Endothelial cell of umbilical vein (primary cell): ENCODE measurements around the gene RWDD4. TPM values are rescaled to one million over a fixed set of nuclear protein-coding genes. Genes with fewer than 3 reads are reported as not detected.

Experiments
- BruUV-seq: library from RNA; stranded (reverse); fragments of 400-500 nt; replicated peaks from 2 replicates; lab custom pipeline; 2021; lab: Mats Ljungman, UMichigan
- CTCF ChIA-PET: fragments of 300-600, 350-600 bp; sonication (Branson Sonifier 250); formaldehyde crosslinking; loops from one replicate; lab custom pipeline; 2021; ENCODE audit warnings: antibody characterized with exemption, inconsistent platforms; lab: Charles Lee
- POLR2A ChIA-PET: fragments of 300-600, 350-600 bp; sonication (Branson Sonifier 250); formaldehyde crosslinking; loops from one replicate; lab custom pipeline; 2021; ENCODE audit warnings: antibody characterized with exemption, inconsistent platforms; lab: Charles Lee
- DNase-seq: peaks from one replicate; pipeline ENCODE4 v3.0.0-alpha.2; 2011; ENCODE audit warnings: low read depth, low spot score
- FAIRE-seq: peaks from 2 replicates; lab custom pipeline; 2011; peaks lifted over from hg19 to GRCh38; lab: Jason Lieb, UNC
- H2AFZ ChIP-seq: 2 replicates; pipeline ENCODE4 v1.6.0; 2012; ENCODE audit warnings: low read depth, low read length, control low read depth, inconsistent platforms
- H3K27ac ChIP-seq: 2 replicates; pipeline ENCODE4 v1.5.1; 2011; ENCODE audit warnings: low read depth, mild to moderate bottlenecking, control low read depth, low read length, moderate library complexity; ENCODE audit not compliant: insufficient read depth
- H3K27me3 ChIP-seq, 2 experiments: 2 replicates each; pipeline versions ENCODE4 v1.6.0 to v1.6.1; 2011; ENCODE audit warnings: low read length in 2 of 2, mixed read lengths in 1 of 2; ENCODE audit not compliant: control insufficient read depth in 2 of 2, insufficient read depth in 2 of 2
- H3K36me3 ChIP-seq, 2 experiments: 2 replicates in 1 of 2; 3 replicates in 1 of 2; pipeline ENCODE4 v1.5.1; 2011; ENCODE audit warnings: low read length in 2 of 2, mild to moderate bottlenecking in 1 of 2, moderate library complexity in 1 of 2; ENCODE audit not compliant: control insufficient read depth in 2 of 2, insufficient read depth in 2 of 2; ENCODE audit errors: extremely low read depth in 1 of 2
- H3K4me1 ChIP-seq: 3 replicates; pipeline ENCODE4 v1.5.1; 2011; ENCODE audit warnings: mild to moderate bottlenecking, low read length; ENCODE audit not compliant: control insufficient read depth, insufficient read depth; ENCODE audit errors: extremely low read depth
- H3K4me2 ChIP-seq: 2 replicates; pipeline ENCODE4 v1.6.1; 2011; ENCODE audit warnings: low read length, control low read depth, mixed read lengths; ENCODE audit not compliant: insufficient read depth
- H3K4me3 ChIP-seq, 3 experiments: fragments of 200-600 bp in 1 of 3; sonication (generic), shearing (Covaris generic) in 1 of 3; replicated peaks in 1 of 3; 2 replicates each; pipeline ENCODE4 v1.5.1; 2011 to 2016; ENCODE audit warnings: control low read depth in 3 of 3, low read length in 3 of 3, mild to moderate bottlenecking in 2 of 3, inconsistent platforms in 1 of 3, low read depth in 1 of 3, moderate library complexity in 1 of 3; ENCODE audit not compliant: insufficient read depth in 1 of 3
- H3K79me2 ChIP-seq: 2 replicates; pipeline ENCODE4 v1.6.0; 2012; ENCODE audit warnings: low read length, inconsistent platforms; ENCODE audit not compliant: control insufficient read depth, insufficient read depth
- H3K9ac ChIP-seq: replicated peaks from 2 replicates; pipeline ENCODE3; 2011; ENCODE audit warnings: low read length, control low read depth; ENCODE audit not compliant: insufficient read depth; ENCODE audit errors: extremely low read depth
- H3K9me1 ChIP-seq: replicated peaks from 3 replicates; pipeline ENCODE4 v1.6.0; 2011; ENCODE audit warnings: mild to moderate bottlenecking, low read length; ENCODE audit not compliant: control insufficient read depth, insufficient read depth; ENCODE audit errors: extremely low read depth
- H3K9me3 ChIP-seq: replicated peaks from 2 replicates; pipeline ENCODE4 v1.5.1; 2012; ENCODE audit warnings: low read length, inconsistent platforms; ENCODE audit not compliant: control insufficient read depth, insufficient read depth
- H4K20me1 ChIP-seq: replicated peaks from 2 replicates; pipeline ENCODE3; 2011; ENCODE audit warnings: mild to moderate bottlenecking, low read length; ENCODE audit not compliant: control insufficient read depth, insufficient read depth; ENCODE audit errors: extremely low read depth
- CTCF ChIP-seq, 2 donors: IDR thresholded peaks; 1 replicate in 1 of 2; 2 replicates in 1 of 2; pipeline ENCODE4 v1.5.1; 2011; ENCODE audit warnings: low read length in 2 of 2, mild to moderate bottlenecking in 2 of 2, moderate library complexity in 2 of 2, control low read depth in 1 of 2, inconsistent platforms in 1 of 2, low read depth in 1 of 2; ENCODE audit not compliant: insufficient read depth in 1 of 2; ENCODE audit errors: extremely low read depth in 1 of 2
- EZH2 ChIP-seq: IDR thresholded peaks from 2 replicates; pipeline ENCODE4 v1.6.1; 2012; ENCODE audit warnings: borderline replicate concordance, low read depth, mild to moderate bottlenecking, moderate library complexity, low read length, inconsistent platforms; ENCODE audit not compliant: severe bottlenecking
- FOS ChIP-seq: IDR thresholded peaks from 2 replicates; pipeline ENCODE4 v1.6.1; 2011; ENCODE audit warnings: mild to moderate bottlenecking, low read length, moderate library complexity, borderline replicate concordance; ENCODE audit not compliant: insufficient read depth
- GATA2 ChIP-seq: IDR thresholded peaks from 2 replicates; pipeline ENCODE4 v1.7.0; 2011; ENCODE audit warnings: low read depth, mild to moderate bottlenecking, moderate library complexity, mixed read lengths, low read length; ENCODE audit not compliant: insufficient read length, insufficient read depth
- JUN ChIP-seq: IDR thresholded peaks from 2 replicates; pipeline ENCODE4 v1.6.1; 2011; ENCODE audit warnings: borderline replicate concordance, low read depth; ENCODE audit not compliant: insufficient read length, insufficient read depth
- MAX ChIP-seq: IDR thresholded peaks from 2 replicates; pipeline ENCODE4 v1.6.1; 2011; ENCODE audit not compliant: insufficient read depth, insufficient read length
- MYC ChIP-seq: IDR thresholded peaks from one replicate; pipeline ENCODE4 v1.6.1; 2011; ENCODE audit warnings: mild to moderate bottlenecking, low read depth, low read length
- POLR2A ChIP-seq: IDR thresholded peaks from 2 replicates; pipeline ENCODE4 v1.6.1; 2012; ENCODE audit warnings: low read depth, mild to moderate bottlenecking, control low read depth, low read length
- POLR2AphosphoS5 ChIP-seq: IDR thresholded peaks from 2 replicates; pipeline ENCODE4 v1.6.1; 2012; ENCODE audit warnings: low read depth, mild to moderate bottlenecking, control low read depth, low read length, moderate library complexity; ENCODE audit not compliant: insufficient read depth
- dilution Hi-C: fragments of 300-500 bp; cut with MboI; formaldehyde crosslinking; loops from one replicate; pipeline ENCODE4 v1.15.0; 2019; ENCODE audit warnings: low sequenced_read_pairs; ENCODE audit not compliant: extremely low pct_ligation_motif_present
- intact Hi-C: fragments of 100-400 bp; cut with micrococcal nuclease; formaldehyde crosslinking; loops from one replicate; pipeline ENCODE4 v1.10.0; 2022
- polyA plus RNA-seq, 4 experiments: library from polyadenylated mRNA; depleted of rRNA in 3 of 4; stranded (reverse) in 3 of 4; unstranded in 1 of 4; fragments of >200 nt; gene quantifications; 2 replicates each; pipeline versions ENCODE4 v1.2.1 to v1.2.3, GENCODE V29; 2011 to 2012; ENCODE audit warnings: missing spikeins in 1 of 4
- total RNA-seq: library from RNA; stranded (reverse); gene quantifications from 2 replicates; pipeline ENCODE4 v1.2.3, GENCODE V29; 2021

Gene RWDD4
- total and polyA plus RNA-seq, 2 donors (not counting 3 experiments of a cell fraction or from before 2014, with no cell fraction given), result 4.9 to 16.6 TPM

DNA sequence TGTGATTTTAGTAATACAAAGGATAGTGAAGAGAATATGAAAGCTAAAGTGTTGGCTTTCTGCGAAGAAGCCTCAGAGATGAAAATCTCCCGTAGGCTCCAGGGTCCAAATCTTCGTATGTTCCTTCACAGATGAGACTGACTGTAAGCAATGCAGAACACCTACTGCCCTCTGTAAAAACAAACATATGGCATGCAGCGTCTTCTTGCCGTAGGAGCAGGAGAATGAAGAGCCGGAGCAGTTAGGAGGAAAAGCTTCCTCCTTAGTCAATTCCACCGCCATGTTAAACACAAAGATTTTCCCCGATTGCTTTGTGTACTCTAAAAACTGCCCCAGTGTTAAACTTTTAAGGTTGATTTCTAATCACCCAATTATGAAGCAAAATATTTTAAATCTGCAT, 22.5 kb downstream of the RWDD4 start:
- DNase-seq, result peak; percentile 44
- Histone ChIP-seq H3K9me3 (no peaks in the 10 kb centered on the region), H3K4me1 (peaks cover 11% of the 10 kb centered on the region), H3K9ac (peak overlapping the region; percentile 45), H3K27ac (peak overlapping the region; percentile 20), H3K4me3 (peak overlapping the region in 2 of 3 experiments; percentile 15 to 49), H2AFZ (peak overlapping the region; percentile 9), H4K20me1 (no peaks in the 10 kb centered on the region), H3K27me3 (no peaks in the 10 kb centered on the region), H3K36me3 (no peaks in the 10 kb centered on the region), H3K79me2 (no peaks in the 10 kb centered on the region), H3K9me1 (no peaks in the 10 kb centered on the region), H3K4me2 (peak overlapping the region; percentile 86)
- no peak for FAIRE-seq
- POLR2A ChIA-PET, result interaction anchor here (0.5 kb wide), 1 partner anchor 33 kb away, joined by 3 read pairs; no protein-coding TSS in a partner anchor
- CTCF ChIA-PET, result interaction anchor here (0.8 to 1.7 kb wide), 7 partner anchors 11 to 163 kb away, joined by 3 to 7 read pairs (median 4); no protein-coding TSS in a partner anchor
- dilution Hi-C loops, result no loop called here
- no TSS peak for BruUV-seq
- intact Hi-C loops, result no loop called here
- TF ChIP-seq GATA2 (no peak), JUN (no peak), POLR2AphosphoS5 (no peak), POLR2A (no peak), MAX (no peak), CTCF (IDR thresholded peaks at IDR 0.05; ENCODE audit: extremely low read depth in 1 of 2, insufficient read depth in 1 of 2, low read depth in 1 of 2, low read length in 2 of 2) (no peak), FOS (no peak), MYC (no peak), EZH2 (no peak)
